Measurements from ENCODE around the gene DSCAML1.

The DSCAML1 gene

DNA sequence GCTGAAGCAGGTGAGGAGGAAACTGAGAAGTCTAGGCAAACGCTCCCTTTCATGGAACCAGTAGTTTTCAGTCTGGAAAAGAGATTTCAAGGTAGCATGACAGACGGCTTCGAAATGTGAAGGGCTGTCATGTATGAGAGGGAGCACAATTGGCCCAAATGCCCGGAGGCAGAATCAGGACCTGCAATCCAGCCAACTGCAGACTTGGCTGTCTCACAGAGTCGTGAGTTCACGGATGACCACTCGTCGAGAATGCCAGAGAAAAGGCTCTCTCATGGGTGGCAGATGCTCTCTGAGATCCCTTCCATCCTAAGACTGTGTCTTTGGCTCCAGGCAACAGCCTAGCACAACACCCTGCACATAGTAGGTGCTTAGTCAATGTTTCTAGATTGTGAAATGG, 134.8 kb downstream of the DSCAML1 start:
- TF ChIP-seq SIN3A (IDR thresholded peaks at IDR 0.05; ENCODE audit: borderline replicate concordance, insufficient read depth, low read length), result no peak
- TF ChIP-seq TAF1 (IDR thresholded peaks at IDR 0.05; ENCODE audit: borderline replicate concordance, insufficient read depth, low read length), result no peak
- TF ChIP-seq FOXP2 (optimal IDR thresholded peaks at IDR 0.05; ENCODE audit: borderline replicate concordance, extremely low read depth, extremely low read length, insufficient read depth), result no peak

DNA sequence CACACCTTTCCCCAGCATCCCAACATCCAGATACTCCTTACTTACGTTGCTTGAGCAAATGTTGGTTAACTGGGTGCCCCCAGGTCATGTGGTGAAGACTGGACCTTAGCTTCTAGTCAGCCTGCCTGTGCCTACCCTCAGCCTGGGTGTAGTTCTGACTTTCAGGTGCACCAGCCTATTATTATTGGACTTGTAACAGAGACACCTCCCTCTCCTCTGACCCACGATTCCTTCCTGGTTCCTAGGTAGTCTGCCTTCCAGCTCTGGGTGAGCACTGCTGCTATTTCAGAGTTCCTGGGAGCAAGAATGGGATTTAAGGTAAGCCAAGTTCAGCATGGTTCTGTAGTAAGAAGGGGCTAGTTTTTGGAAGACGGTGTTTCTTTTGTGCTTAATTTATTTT, 138.2 kb downstream of the DSCAML1 start:
- TF ChIP-seq FOXP2 (optimal IDR thresholded peaks at IDR 0.05; ENCODE audit: borderline replicate concordance, extremely low read depth, extremely low read length, insufficient read depth), result no peak

DNA sequence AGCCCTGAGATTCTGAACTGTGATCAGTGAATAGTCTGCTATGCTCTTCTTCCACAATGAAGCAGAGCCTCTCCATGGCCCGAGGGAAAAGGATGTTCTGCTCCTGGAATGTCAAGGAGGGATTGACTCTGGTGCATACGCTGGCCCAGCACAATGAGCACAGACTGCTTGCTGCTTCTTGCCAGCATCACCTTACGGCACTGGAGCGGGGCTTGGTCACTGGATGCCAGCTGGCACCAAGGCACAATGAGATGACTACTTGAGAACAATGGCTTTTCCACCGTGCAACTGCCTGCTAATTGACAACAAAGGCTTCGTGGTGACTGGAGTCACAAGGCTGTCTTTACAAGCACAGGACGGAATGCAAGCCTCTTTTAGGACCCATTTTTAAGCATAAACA, 139.2 kb downstream of the DSCAML1 start:
- TF ChIP-seq POLR2AphosphoS5 (IDR thresholded peaks at IDR 0.05; ENCODE audit: low read depth, low read length) (no peak), TAF1 (IDR thresholded peaks at IDR 0.05; ENCODE audit: borderline replicate concordance, insufficient read depth, low read length) (no peak), SIN3A (IDR thresholded peaks at IDR 0.05; ENCODE audit: borderline replicate concordance, insufficient read depth, low read length) (no peak), FOXP2 (optimal IDR thresholded peaks at IDR 0.05; ENCODE audit: borderline replicate concordance, extremely low read depth, extremely low read length, insufficient read depth) (no peak)
- TF ChIP-seq, protein P1, sequence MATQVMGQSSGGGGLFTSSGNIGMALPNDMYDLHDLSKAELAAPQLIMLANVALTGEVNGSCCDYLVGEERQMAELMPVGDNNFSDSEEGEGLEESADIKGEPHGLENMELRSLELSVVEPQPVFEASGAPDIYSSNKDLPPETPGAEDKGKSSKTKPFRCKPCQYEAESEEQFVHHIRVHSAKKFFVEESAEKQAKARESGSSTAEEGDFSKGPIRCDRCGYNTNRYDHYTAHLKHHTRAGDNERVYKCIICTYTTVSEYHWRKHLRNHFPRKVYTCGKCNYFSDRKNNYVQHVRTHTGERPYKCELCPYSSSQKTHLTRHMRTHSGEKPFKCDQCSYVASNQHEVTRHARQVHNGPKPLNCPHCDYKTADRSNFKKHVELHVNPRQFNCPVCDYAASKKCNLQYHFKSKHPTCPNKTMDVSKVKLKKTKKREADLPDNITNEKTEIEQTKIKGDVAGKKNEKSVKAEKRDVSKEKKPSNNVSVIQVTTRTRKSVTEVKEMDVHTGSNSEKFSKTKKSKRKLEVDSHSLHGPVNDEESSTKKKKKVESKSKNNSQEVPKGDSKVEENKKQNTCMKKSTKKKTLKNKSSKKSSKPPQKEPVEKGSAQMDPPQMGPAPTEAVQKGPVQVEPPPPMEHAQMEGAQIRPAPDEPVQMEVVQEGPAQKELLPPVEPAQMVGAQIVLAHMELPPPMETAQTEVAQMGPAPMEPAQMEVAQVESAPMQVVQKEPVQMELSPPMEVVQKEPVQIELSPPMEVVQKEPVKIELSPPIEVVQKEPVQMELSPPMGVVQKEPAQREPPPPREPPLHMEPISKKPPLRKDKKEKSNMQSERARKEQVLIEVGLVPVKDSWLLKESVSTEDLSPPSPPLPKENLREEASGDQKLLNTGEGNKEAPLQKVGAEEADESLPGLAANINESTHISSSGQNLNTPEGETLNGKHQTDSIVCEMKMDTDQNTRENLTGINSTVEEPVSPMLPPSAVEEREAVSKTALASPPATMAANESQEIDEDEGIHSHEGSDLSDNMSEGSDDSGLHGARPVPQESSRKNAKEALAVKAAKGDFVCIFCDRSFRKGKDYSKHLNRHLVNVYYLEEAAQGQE (IDR thresholded peaks at IDR 0.05; ENCODE audit: insufficient read depth in 1 of 2, low read depth in 2 of 2, low read length in 2 of 2), result no peak

DNA sequence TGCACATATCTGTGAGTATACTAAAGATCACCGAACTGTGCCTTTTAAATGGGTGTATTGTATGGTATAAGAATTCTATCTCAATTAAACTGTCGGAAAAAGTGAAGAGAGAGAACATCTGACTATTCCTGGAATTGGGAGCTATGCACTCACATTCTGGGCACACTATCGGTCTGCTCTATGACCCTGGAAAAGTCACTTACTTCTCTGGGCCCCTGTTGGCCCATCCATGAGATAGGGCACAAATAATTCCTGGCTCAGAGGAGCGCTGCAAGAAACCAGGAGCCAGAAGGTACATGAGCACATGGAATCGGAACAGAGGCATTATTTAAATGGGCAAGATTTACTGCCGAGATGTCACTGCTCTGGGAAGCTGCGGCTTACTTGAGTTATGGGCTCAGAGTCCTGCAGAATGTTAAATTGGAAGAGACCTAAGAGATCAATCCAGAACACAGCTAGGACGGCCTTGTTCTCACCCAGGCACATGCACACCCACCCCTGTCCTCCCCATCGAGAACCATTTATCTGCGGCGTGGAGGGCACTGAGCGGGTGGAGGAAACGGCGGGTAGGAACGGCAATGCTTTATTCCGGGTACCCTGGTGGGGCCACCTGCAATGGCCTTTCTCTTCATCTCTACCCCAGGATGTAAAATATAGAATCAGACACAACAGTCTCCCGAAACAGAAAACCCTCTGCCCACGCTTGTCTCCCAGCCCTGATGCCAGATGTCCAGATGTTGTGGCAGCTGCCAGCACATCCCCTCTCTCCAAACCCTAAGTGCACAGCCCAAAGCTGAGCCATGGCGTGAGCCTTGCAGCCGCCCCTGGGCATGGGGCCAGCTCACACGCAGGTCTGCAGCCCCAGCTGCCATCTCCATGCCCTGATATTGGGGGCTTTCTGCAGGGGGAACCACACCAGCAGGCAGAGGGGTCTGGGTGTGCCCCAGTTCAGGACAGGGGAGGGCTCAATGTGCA, 142.4 kb downstream of the DSCAML1 start:
- TF ChIP-seq POLR2AphosphoS5 (IDR thresholded peaks at IDR 0.05; ENCODE audit: low read depth, low read length) (no peak), TAF1 (IDR thresholded peaks at IDR 0.05; ENCODE audit: borderline replicate concordance, insufficient read depth, low read length) (no peak), SIN3A (IDR thresholded peaks at IDR 0.05; ENCODE audit: borderline replicate concordance, insufficient read depth, low read length) (no peak), FOXP2 (optimal IDR thresholded peaks at IDR 0.05; ENCODE audit: borderline replicate concordance, extremely low read depth, extremely low read length, insufficient read depth) (no peak)
- TF ChIP-seq, protein P1 (IDR thresholded peaks at IDR 0.05; ENCODE audit: insufficient read depth in 1 of 2, low read depth in 2 of 2, low read length in 2 of 2), result no peak

DNA sequence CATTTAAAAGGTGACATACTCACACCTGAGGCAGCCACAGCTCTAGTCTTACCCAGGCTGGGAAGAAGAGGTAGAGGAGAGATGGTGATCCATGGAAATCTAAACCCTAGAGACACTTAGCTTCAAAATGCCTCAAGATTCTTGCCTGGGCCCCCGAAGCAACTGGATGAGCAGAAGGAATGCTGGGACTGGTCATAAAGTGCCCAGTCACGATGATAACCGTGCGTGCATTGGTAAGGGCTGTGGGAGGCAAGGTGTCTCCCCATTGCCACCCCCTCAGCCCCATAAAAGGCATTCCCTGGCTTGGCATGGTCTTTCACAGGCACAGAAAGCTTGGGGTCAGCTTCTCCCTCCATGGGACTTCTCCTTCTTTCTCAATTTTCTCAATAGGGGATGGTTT, 144.5 kb downstream of the DSCAML1 start:
- TF ChIP-seq FOXP2 (optimal IDR thresholded peaks at IDR 0.05; ENCODE audit: borderline replicate concordance, extremely low read depth, extremely low read length, insufficient read depth), result no peak
- TF ChIP-seq POLR2AphosphoS5 (IDR thresholded peaks at IDR 0.05; ENCODE audit: low read depth, low read length), result no peak
- no peak for TF ChIP-seq SIN3A (IDR thresholded peaks at IDR 0.05; ENCODE audit: borderline replicate concordance, insufficient read depth, low read length)
- TF ChIP-seq, protein P1 (IDR thresholded peaks at IDR 0.05; ENCODE audit: insufficient read depth in 1 of 2, low read depth in 2 of 2, low read length in 2 of 2), result no peak
- no peak for TF ChIP-seq TAF1 (IDR thresholded peaks at IDR 0.05; ENCODE audit: borderline replicate concordance, insufficient read depth, low read length)
